C4-2B (cell line): ENCODE measurements around the gene NTF3.

ENCODE experiments used
- ZFX ChIP-seq: fragments of 450-650 bp; IDR thresholded peaks from 2 replicates; pipeline ENCODE4 v1.6.1; 2017
- TF ChIP-seq, protein P1 (sequence below): fragments of 450-650 bp; conservative IDR thresholded peaks from 2 replicates; pipeline ENCODE4 v1.5.1; 2017; ENCODE audit warnings: mild to moderate bottlenecking

DNA sequence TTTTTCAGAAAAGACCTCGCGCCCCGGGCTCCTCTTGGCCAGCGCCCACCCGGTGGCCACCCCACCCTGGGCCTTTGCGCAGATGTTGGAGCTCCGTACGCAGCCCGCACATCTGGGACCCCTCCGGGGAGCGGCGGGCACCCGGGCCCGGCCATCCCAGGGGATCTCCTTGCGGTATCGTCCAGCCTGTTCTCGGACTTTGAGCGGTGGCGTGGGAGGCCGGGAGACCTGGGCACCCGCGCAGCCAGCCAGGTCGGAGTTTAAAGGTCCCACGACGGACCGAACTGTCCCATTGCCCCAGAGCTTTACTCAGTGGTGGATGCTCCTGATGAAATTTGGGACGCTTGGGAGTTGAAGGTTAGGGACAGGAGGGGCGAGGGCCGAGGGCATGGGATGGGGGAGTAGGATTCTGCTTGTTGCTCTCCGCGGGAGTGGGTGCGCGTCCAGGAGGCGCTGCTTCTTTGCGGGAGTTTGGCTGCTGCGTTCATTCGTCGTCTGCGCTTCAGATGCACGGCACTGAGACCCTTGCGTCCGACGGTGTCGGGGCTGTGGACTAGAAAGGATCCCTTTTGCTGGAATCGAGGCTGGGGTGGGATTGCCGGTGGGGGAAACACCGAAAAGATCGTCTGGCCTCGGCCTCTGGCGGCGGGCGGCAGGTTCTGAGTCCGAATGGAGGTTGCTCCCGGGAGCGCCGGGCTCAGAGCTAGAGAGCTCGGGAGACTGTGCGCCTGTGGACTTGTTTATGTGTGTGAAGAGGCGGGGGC, 1.4 kb downstream of the NTF3 start:
- TF ChIP-seq, protein P1, sequence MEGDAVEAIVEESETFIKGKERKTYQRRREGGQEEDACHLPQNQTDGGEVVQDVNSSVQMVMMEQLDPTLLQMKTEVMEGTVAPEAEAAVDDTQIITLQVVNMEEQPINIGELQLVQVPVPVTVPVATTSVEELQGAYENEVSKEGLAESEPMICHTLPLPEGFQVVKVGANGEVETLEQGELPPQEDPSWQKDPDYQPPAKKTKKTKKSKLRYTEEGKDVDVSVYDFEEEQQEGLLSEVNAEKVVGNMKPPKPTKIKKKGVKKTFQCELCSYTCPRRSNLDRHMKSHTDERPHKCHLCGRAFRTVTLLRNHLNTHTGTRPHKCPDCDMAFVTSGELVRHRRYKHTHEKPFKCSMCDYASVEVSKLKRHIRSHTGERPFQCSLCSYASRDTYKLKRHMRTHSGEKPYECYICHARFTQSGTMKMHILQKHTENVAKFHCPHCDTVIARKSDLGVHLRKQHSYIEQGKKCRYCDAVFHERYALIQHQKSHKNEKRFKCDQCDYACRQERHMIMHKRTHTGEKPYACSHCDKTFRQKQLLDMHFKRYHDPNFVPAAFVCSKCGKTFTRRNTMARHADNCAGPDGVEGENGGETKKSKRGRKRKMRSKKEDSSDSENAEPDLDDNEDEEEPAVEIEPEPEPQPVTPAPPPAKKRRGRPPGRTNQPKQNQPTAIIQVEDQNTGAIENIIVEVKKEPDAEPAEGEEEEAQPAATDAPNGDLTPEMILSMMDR: no peak
- TF ChIP-seq ZFX: no peak
